Keratinocyte (primary cell): ENCODE measurements around the gene NDUFAB1.

Source experiments
- CTCF ChIP-seq, 3 experiments: IDR thresholded peaks in 1 of 3; conservative IDR thresholded peaks in 1 of 3; optimal IDR thresholded peaks in 1 of 3; 2 replicates in 2 of 3; 3 replicates in 1 of 3; pipeline versions ENCODE3 to v1.5.1; 2011; ENCODE audit warnings: low read length in 3 of 3, mild to moderate bottlenecking in 3 of 3, moderate library complexity in 2 of 3, control low read depth in 1 of 3, inconsistent platforms in 1 of 3; ENCODE audit not compliant: insufficient read depth in 2 of 3; ENCODE audit errors: extremely low read depth in 1 of 3
- EZH2 ChIP-seq: IDR thresholded peaks from one replicate; pipeline ENCODE4 v1.6.1; 2012; ENCODE audit warnings: inconsistent platforms, mild to moderate bottlenecking, low read length, moderate library complexity

GRCh38 chr16:23556881-23557778 is 39.0 kb downstream of the NDUFAB1 start, which contains the start of the genes EARS2 and UBFD1:
- peak; percentile 80 to 95 (median 85) for TF ChIP-seq CTCF (optimal IDR thresholded peaks at IDR 0.05 in 1 of 3, IDR thresholded peaks at IDR 0.05 in 1 of 3, conservative IDR thresholded peaks at IDR 0.05 in 1 of 3; ENCODE audit: extremely low read depth in 1 of 3, insufficient read depth in 2 of 3, low read length in 3 of 3)
- TF ChIP-seq EZH2: no peak
